WERI-Rb-1 (cell line): Measurements from ENCODE around the gene HSPB1.

ENCODE experiments used
- DNase-seq: peaks from one replicate; pipeline ENCODE4 v3.0.0-alpha.2; 2020
- H3K27ac ChIP-seq: fragments of 250-450 bp; sonication (Bioruptor Pico); 2 replicates; pipeline ENCODE4 v1.5.1; 2020; ENCODE audit warnings: mild to moderate bottlenecking, moderate library complexity
- H3K27me3 ChIP-seq: fragments of 250-450 bp; sonication (Bioruptor Pico); 2 replicates; pipeline ENCODE4 v1.5.1; 2021; ENCODE audit warnings: mild to moderate bottlenecking, low read depth, moderate library complexity; ENCODE audit not compliant: insufficient read depth, severe bottlenecking
- H3K36me3 ChIP-seq: fragments of 250-450 bp; sonication (Bioruptor Pico); 2 replicates; pipeline ENCODE4 v1.5.1; 2020; ENCODE audit warnings: mild to moderate bottlenecking, moderate library complexity
- H3K4me3 ChIP-seq: 2 replicates; pipeline ENCODE4 v1.5.1; 2011; ENCODE audit warnings: low read depth, mild to moderate bottlenecking, control low read depth, low read length
- H3K9me3 ChIP-seq: fragments of 250-450 bp; sonication (Bioruptor Pico); 2 replicates; pipeline ENCODE4 v1.5.1; 2021; ENCODE audit warnings: mild to moderate bottlenecking, moderate library complexity; ENCODE audit not compliant: severe bottlenecking
- CTCF ChIP-seq: IDR thresholded peaks from 2 replicates; pipeline ENCODE4 v1.5.1; 2011; ENCODE audit warnings: low read depth, mild to moderate bottlenecking, control low read depth, inconsistent platforms, low read length

The HSPB1 gene

GRCh38 chr7:76261329-76261728 lies 41.1 kb upstream of the HSPB1 start:
- Histone ChIP-seq H3K36me3 (peaks cover 18% of the 10 kb centered on the region), H3K4me3 (no peak overlapping the region), H3K27me3 (no peaks in the 10 kb centered on the region), H3K27ac (no peak overlapping the region), H3K9me3 (no peaks in the 10 kb centered on the region)
- no peak for TF ChIP-seq CTCF
- DNase-seq, result no peak

DNA sequence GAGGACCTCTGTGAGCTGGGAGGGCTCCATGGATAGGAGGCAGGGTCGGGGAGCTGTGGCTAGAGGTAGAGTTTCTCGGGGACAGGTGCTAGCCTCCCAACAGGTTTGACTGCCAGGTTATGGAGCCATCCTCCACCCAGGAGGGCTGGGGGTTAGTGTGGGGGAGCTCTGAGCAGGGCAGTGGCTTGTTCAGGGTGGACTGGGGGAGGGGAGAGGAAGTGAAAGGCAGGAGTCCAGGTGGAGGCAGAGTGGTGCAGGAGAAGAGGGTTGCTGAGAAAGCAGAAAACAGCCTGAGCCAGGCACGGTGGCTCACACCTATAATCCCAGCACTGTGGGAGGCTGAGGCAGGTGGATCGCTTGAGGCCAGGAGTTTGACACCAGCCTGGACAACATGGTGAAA lies 40.5 kb upstream of the HSPB1 start:
- TF ChIP-seq CTCF, result no peak
- Histone ChIP-seq H3K27me3 (no peaks in the 10 kb centered on the region), H3K4me3 (no peak overlapping the region), H3K36me3 (peaks cover 20% of the 10 kb centered on the region), H3K27ac (peak overlapping the region; percentile 11; the same call in 1 of the 2 replicates), H3K9me3 (no peaks in the 10 kb centered on the region)
- DNase-seq, result no peak

DNA sequence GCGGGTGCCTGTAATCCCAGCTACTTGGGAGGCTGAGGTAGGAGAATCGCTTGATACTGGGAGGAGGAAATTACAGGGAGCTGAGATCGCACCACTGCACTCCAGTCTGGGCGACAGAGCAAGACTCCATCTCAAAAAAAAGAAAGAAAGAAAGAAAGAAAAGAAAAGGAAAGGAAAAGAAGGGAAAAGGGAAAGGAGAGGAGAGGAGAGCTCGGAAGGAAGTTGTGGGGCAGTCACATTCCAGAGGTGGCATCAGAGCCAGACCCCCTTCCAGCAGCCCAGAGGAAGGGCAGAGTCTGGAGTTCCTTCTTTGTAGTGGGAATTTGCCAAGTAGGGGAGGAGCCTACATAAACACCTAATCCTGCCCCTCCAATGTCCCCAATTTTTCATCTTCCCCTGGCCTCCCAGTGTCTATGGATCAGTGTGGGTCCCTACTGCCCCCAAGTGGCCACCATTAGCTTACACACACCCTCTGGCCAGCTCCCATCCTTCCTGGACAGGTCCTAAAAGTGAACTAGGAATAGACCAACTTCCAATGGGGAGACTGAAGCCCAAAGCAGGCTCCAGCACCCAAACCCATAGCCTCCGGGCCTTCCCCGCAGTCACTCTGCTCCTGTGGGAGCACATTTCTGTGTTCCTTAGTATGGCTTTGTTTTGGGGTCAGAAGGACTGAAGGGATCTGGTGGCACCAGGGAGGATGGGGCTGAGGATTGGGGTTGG lies 39.6 kb upstream of the HSPB1 start:
- Histone ChIP-seq H3K9me3 (no peaks in the 10 kb centered on the region), H3K27ac (no peak overlapping the region), H3K36me3 (peaks cover 20% of the 10 kb centered on the region), H3K27me3 (no peaks in the 10 kb centered on the region), H3K4me3 (no peak overlapping the region)
- DNase-seq, result peak; percentile 76
- peak; percentile 76 for TF ChIP-seq CTCF

DNA sequence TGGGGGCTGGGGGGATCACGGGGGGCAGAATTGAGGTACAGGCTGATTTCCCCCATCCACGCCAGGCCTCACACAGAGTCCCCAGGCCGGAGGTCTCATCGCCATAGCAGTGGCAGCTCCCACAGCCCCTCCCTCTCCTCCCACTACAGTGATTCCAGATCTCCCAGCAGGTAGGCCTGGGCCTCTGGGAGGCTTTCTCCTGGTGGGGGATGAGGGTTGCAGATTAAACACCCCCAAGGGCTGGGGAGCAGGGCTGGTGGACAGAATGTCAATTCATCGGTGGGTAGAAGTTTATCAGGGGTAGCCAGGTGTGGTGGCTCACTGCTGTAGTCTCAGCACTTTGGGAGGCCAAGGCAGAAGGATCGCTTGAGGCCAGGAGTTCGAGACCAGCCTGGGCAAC lies 37.2 kb upstream of the HSPB1 start:
- no peak for TF ChIP-seq CTCF
- DNase-seq, result no peak
- Histone ChIP-seq H3K36me3 (peaks cover 20% of the 10 kb centered on the region), H3K9me3 (no peaks in the 10 kb centered on the region), H3K4me3 (no peak overlapping the region), H3K27ac (no peak overlapping the region), H3K27me3 (no peaks in the 10 kb centered on the region)

DNA sequence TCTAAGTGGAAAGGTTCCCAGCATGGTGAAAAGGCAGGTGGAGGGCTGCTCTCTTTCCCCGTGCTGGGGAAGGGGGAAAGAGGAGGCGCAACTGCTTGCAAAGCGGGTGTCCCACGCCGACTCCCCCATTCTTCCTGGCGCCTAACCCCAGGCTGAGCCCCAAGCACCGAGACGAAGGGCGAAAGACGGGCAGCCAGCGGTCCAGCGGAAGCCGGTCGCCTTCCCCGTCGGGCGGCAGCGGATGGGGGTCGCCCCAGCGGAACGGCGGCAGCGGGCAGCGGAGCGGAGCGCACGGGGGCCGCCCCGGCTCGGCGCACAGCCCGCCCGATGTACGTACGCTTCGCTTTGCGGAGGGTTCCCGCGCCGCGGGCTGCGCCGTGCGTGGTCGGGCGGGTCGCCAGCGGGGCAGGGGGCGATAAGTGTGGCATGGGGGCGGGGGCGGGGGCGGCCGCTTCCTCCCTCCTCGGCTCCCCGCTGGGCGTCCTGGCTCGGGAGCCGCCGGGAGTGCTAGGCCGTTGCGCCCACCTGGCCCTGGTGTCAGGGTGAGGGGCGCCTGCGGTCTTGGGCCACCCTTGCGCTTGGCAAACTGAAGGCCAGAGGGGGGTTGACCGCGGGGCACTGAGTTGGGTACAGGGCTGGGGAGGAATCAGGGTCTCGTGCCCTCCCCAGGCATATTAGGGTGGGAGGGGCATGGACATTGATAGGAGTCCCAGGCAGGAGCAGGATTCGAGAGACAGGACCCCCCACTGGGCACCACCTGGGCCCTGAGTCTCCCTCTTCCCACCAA lies 35.2 kb upstream of the HSPB1 start:
- no peak overlapping the region for H3K27ac ChIP-seq
- DNase-seq, result no peak
- H3K36me3 ChIP-seq, result peaks cover 8% of the 10 kb centered on the region
- no peak overlapping the region for H3K4me3 ChIP-seq
- H3K9me3 ChIP-seq, result no peaks in the 10 kb centered on the region
- TF ChIP-seq CTCF, result no peak
- H3K27me3 ChIP-seq, result no peaks in the 10 kb centered on the region
